Measurements from ENCODE around the gene TP53TG5. TPM values are rescaled to one million over a fixed set of nuclear protein-coding genes. Genes with fewer than 3 reads are reported as not detected.

The TP53TG5 gene
- total and polyA plus RNA-seq, 2 of the 8 experiments (the other 6 are each of a cell fraction or from before 2014, with no cell fraction given) = not detected

- TF ChIP-seq SP4 (IDR thresholded peaks at IDR 0.05; ENCODE audit: low read length) (no peak), TCF12 (IDR thresholded peaks at IDR 0.05; ENCODE audit: low read depth, low read length) (no peak), RAD21 (IDR thresholded peaks at IDR 0.05 in 1 of 2, conservative IDR thresholded peaks at IDR 0.05 in 1 of 2; ENCODE audit: low read depth in 2 of 2, low read length in 2 of 2) (no peak), RXRA (IDR thresholded peaks at IDR 0.05; ENCODE audit: insufficient read depth, low read depth, low read length) (no peak), MAFK (IDR thresholded peaks at IDR 0.05; ENCODE audit: low read depth, low read length) (no peak), ASH2L (IDR thresholded peaks at IDR 0.05; ENCODE audit: low read length) (no peak)
- TF ChIP-seq, protein P1, sequence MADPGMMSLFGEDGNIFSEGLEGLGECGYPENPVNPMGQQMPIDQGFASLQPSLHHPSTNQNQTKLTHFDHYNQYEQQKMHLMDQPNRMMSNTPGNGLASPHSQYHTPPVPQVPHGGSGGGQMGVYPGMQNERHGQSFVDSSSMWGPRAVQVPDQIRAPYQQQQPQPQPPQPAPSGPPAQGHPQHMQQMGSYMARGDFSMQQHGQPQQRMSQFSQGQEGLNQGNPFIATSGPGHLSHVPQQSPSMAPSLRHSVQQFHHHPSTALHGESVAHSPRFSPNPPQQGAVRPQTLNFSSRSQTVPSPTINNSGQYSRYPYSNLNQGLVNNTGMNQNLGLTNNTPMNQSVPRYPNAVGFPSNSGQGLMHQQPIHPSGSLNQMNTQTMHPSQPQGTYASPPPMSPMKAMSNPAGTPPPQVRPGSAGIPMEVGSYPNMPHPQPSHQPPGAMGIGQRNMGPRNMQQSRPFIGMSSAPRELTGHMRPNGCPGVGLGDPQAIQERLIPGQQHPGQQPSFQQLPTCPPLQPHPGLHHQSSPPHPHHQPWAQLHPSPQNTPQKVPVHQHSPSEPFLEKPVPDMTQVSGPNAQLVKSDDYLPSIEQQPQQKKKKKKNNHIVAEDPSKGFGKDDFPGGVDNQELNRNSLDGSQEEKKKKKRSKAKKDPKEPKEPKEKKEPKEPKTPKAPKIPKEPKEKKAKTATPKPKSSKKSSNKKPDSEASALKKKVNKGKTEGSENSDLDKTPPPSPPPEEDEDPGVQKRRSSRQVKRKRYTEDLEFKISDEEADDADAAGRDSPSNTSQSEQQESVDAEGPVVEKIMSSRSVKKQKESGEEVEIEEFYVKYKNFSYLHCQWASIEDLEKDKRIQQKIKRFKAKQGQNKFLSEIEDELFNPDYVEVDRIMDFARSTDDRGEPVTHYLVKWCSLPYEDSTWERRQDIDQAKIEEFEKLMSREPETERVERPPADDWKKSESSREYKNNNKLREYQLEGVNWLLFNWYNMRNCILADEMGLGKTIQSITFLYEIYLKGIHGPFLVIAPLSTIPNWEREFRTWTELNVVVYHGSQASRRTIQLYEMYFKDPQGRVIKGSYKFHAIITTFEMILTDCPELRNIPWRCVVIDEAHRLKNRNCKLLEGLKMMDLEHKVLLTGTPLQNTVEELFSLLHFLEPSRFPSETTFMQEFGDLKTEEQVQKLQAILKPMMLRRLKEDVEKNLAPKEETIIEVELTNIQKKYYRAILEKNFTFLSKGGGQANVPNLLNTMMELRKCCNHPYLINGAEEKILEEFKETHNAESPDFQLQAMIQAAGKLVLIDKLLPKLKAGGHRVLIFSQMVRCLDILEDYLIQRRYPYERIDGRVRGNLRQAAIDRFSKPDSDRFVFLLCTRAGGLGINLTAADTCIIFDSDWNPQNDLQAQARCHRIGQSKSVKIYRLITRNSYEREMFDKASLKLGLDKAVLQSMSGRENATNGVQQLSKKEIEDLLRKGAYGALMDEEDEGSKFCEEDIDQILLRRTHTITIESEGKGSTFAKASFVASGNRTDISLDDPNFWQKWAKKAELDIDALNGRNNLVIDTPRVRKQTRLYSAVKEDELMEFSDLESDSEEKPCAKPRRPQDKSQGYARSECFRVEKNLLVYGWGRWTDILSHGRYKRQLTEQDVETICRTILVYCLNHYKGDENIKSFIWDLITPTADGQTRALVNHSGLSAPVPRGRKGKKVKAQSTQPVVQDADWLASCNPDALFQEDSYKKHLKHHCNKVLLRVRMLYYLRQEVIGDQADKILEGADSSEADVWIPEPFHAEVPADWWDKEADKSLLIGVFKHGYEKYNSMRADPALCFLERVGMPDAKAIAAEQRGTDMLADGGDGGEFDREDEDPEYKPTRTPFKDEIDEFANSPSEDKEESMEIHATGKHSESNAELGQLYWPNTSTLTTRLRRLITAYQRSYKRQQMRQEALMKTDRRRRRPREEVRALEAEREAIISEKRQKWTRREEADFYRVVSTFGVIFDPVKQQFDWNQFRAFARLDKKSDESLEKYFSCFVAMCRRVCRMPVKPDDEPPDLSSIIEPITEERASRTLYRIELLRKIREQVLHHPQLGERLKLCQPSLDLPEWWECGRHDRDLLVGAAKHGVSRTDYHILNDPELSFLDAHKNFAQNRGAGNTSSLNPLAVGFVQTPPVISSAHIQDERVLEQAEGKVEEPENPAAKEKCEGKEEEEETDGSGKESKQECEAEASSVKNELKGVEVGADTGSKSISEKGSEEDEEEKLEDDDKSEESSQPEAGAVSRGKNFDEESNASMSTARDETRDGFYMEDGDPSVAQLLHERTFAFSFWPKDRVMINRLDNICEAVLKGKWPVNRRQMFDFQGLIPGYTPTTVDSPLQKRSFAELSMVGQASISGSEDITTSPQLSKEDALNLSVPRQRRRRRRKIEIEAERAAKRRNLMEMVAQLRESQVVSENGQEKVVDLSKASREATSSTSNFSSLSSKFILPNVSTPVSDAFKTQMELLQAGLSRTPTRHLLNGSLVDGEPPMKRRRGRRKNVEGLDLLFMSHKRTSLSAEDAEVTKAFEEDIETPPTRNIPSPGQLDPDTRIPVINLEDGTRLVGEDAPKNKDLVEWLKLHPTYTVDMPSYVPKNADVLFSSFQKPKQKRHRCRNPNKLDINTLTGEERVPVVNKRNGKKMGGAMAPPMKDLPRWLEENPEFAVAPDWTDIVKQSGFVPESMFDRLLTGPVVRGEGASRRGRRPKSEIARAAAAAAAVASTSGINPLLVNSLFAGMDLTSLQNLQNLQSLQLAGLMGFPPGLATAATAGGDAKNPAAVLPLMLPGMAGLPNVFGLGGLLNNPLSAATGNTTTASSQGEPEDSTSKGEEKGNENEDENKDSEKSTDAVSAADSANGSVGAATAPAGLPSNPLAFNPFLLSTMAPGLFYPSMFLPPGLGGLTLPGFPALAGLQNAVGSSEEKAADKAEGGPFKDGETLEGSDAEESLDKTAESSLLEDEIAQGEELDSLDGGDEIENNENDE (IDR thresholded peaks at IDR 0.05; ENCODE audit: insufficient replicate concordance, low read length) = no peak
These were observed 52.8 kb downstream of the TP53TG5 start (continued) for GRCh38 chr20:45325371-45325770.

All from H1 (cell line).